Endothelial cell (in vitro differentiated cells): ENCODE data around the gene ATP1B3. TPM values are rescaled to one million over a fixed set of nuclear protein-coding genes. Genes with fewer than 3 reads are reported as not detected.

ENCODE experiments used
- DNase-seq: peaks from one replicate; pipeline ENCODE4 v3.0.0; 2021; ENCODE audit warnings: low spot score
- H3K27ac Mint-ChIP-seq: one replicate; pipeline ENCODE4 v1.8.0; 2021; ENCODE audit warnings: mixed read lengths, inconsistent platforms; ENCODE audit not compliant: unreplicated experiment
- H3K27me3 Mint-ChIP-seq: one replicate; pipeline ENCODE4 v1.8.0; 2021; ENCODE audit warnings: mild to moderate bottlenecking, moderate library complexity, mixed read lengths, inconsistent platforms; ENCODE audit not compliant: unreplicated experiment
- H3K36me3 Mint-ChIP-seq: one replicate; pipeline ENCODE4 v1.8.0; 2021; ENCODE audit warnings: mild to moderate bottlenecking, low read depth, mixed read lengths, inconsistent platforms; ENCODE audit not compliant: unreplicated experiment
- H3K4me1 Mint-ChIP-seq: one replicate; pipeline ENCODE4 v1.8.0; 2021; ENCODE audit warnings: mild to moderate bottlenecking, mixed read lengths, inconsistent platforms; ENCODE audit not compliant: unreplicated experiment
- H3K4me3 Mint-ChIP-seq: one replicate; pipeline ENCODE4 v1.8.0; 2021; ENCODE audit warnings: mild to moderate bottlenecking, mixed read lengths, inconsistent platforms; ENCODE audit not compliant: unreplicated experiment
- H3K9me3 Mint-ChIP-seq: one replicate; pipeline ENCODE4 v1.8.0; 2021; ENCODE audit warnings: mixed read lengths, inconsistent platforms; ENCODE audit not compliant: unreplicated experiment
- CTCF ChIP-seq: fragments of 200-600 bp; sonication (generic); IDR thresholded peaks from one replicate; pipeline ENCODE4 v1.5.0; 2021; ENCODE audit warnings: antibody characterized with exemption; ENCODE audit not compliant: unreplicated experiment
- total RNA-seq: library from RNA; stranded (reverse); fragmentation: NEBNext Ultra II Directional; extraction: Animal tissue kit (Norgen Biotek cat#: 25700); gene quantifications from one replicate; pipeline ENCODE4 v1.2.1, GENCODE V29; 2021; ENCODE audit not compliant: unreplicated experiment

The ATP1B3 gene
- total RNA-seq, 1 donor from 2014 or later: 273 TPM

- H3K36me3 Mint-ChIP-seq: no peaks in the 10 kb centered on the region
- H3K9me3 Mint-ChIP-seq: no peaks in the 10 kb centered on the region
- H3K4me1 Mint-ChIP-seq: peaks cover 19% of the 10 kb centered on the region
- no peak overlapping the region for H3K4me3 Mint-ChIP-seq
- H3K27ac Mint-ChIP-seq: no peak overlapping the region
- TF ChIP-seq CTCF: no peak
- no peaks in the 10 kb centered on the region for H3K27me3 Mint-ChIP-seq
- DNase-seq: no peak
These were observed 63.8 kb downstream of the ATP1B3 start for GRCh38 chr3:141940194-141940776.

GRCh38 chr3:141941093-141941492 lies 64.7 kb downstream of the ATP1B3 start:
- TF ChIP-seq CTCF: no peak
- Mint-ChIP-seq H3K27me3 (no peaks in the 10 kb centered on the region), H3K36me3 (no peaks in the 10 kb centered on the region), H3K9me3 (no peaks in the 10 kb centered on the region), H3K27ac (no peak overlapping the region), H3K4me1 (peaks cover 19% of the 10 kb centered on the region), H3K4me3 (no peak overlapping the region)
- no peak for DNase-seq

- Mint-ChIP-seq H3K4me1 (peaks cover 19% of the 10 kb centered on the region), H3K4me3 (no peak overlapping the region), H3K9me3 (no peaks in the 10 kb centered on the region), H3K27ac (no peak overlapping the region), H3K36me3 (no peaks in the 10 kb centered on the region), H3K27me3 (no peaks in the 10 kb centered on the region)
- DNase-seq: no peak
- TF ChIP-seq CTCF: no peak
These were observed 65.6 kb downstream of the ATP1B3 start for GRCh38 chr3:141942006-141942405.

GRCh38 chr3:141945726-141946485 lies 69.5 kb downstream of the ATP1B3 start:
- Mint-ChIP-seq H3K27ac (no peak overlapping the region), H3K4me1 (peaks cover 10% of the 10 kb centered on the region), H3K9me3 (no peaks in the 10 kb centered on the region), H3K4me3 (no peak overlapping the region), H3K36me3 (no peaks in the 10 kb centered on the region), H3K27me3 (no peaks in the 10 kb centered on the region)
- no peak for TF ChIP-seq CTCF
- DNase-seq: no peak

GRCh38 chr3:141949399-141949798 lies 73.0 kb downstream of the ATP1B3 start:
- H3K36me3 Mint-ChIP-seq: no peaks in the 10 kb centered on the region
- no peak for TF ChIP-seq CTCF
- no peak for DNase-seq

More at GRCh38 chr3:141949399-141949798, 73.0 kb downstream of the ATP1B3 start:
- Mint-ChIP-seq H3K4me1 (peaks cover 2% of the 10 kb centered on the region), H3K4me3 (no peak overlapping the region), H3K27ac (no peak overlapping the region), H3K27me3 (no peaks in the 10 kb centered on the region), H3K9me3 (no peaks in the 10 kb centered on the region)
